GM21360 (cell line): ENCODE data around the gene MED25.

Experiments
- ATAC-seq: cut with Tn5 transposase; IDR thresholded peaks from one replicate; pipeline ENCODE4 v1.9.1; 2021; ENCODE audit warnings: mild to moderate bottlenecking, moderate library complexity; ENCODE audit not compliant: unreplicated experiment

Gene MED25

GRCh38 chr19:49839713-49840112, 21.6 kb downstream of the MED25 start:
- no peak for ATAC-seq

- no peak for ATAC-seq
Measured at GRCh38 chr19:49840321-49840720, 22.2 kb downstream of the MED25 start.

GRCh38 chr19:49840736-49841249, 22.7 kb downstream of the MED25 start:
- no peak for ATAC-seq

- no peak for ATAC-seq
Measured at GRCh38 chr19:49843265-49843664, 25.2 kb downstream of the MED25 start.

- no peak for ATAC-seq
Measured at GRCh38 chr19:49844138-49845095, 26.3 kb downstream of the MED25 start.

- no peak for ATAC-seq
Measured at GRCh38 chr19:49845414-49845813, 27.3 kb downstream of the MED25 start.

- no peak for ATAC-seq
Measured at GRCh38 chr19:49846408-49846807, 28.3 kb downstream of the MED25 start.

- ATAC-seq: no peak
Measured at GRCh38 chr19:49847731-49848696, 29.9 kb downstream of the MED25 start.

- ATAC-seq: no peak
Measured at GRCh38 chr19:49848938-49849337, 30.8 kb downstream of the MED25 start.

GRCh38 chr19:49849433-49850220, 31.5 kb downstream of the MED25 start:
- no peak for ATAC-seq

- ATAC-seq: no peak
Measured at GRCh38 chr19:49850221-49850486, 32.1 kb downstream of the MED25 start.

- ATAC-seq: peak; percentile 51
Measured at GRCh38 chr19:49850487-49851342, 32.6 kb downstream of the MED25 start, which contains the start of gene PTOV1. TSS of gene PTOV1 (plus strand) at chr19:49851159.

- ATAC-seq: no peak
Measured at GRCh38 chr19:49851456-49852259, 33.6 kb downstream of the MED25 start.

GRCh38 chr19:49852631-49853126, 34.6 kb downstream of the MED25 start:
- ATAC-seq: no peak

GRCh38 chr19:49853852-49854377, 35.8 kb downstream of the MED25 start:
- no peak for ATAC-seq

- ATAC-seq: no peak
Measured at GRCh38 chr19:49854378-49855263, 36.5 kb downstream of the MED25 start.

GRCh38 chr19:49855277-49855675, 37.2 kb downstream of the MED25 start:
- no peak for ATAC-seq
